ENCODE results near the gene MCC. TPM values are rescaled to one million over a fixed set of nuclear protein-coding genes. Genes with fewer than 3 reads are reported as not detected.

MCC gene
- total RNA-seq, 3 donors from 2014 or later, result 1.2 to 2.9 (median 2.5) TPM

DNA sequence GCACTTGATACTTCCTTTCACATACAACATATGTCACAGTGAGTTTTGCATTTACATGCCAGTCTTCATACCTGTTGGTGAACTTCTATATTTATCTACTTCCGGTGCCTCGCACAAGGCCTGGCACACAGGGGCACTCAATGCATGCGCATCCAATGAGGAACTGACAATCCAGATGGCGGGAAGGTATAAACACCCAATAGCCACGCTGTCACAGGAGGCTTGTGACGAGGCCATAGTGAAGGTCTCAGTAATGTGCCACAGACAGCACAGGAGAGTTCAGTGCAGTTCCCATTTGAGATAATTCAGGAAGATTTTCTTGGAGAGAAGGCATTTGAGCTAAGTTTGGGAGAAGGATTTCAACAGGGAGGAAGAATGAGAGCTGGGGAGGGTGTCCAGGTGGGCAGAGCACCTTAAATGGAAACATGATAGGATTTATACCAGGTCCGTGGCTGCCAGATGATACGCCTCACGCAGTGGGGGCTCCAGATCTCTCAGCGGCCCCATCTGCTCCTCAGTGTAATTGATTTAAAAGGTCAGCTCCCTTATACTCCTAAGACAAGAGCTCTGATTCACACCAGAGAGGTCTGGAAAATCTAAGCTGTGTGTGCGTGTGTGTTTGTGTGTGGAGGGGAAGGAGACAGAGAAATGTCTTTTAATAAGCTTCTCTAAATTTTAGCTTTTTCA is 305.5 kb downstream of the MCC start:
- H3K9me3 Mint-ChIP-seq, result no peaks in the 10 kb centered on the region
- H3K36me3 Mint-ChIP-seq (ENCODE audit: insufficient read depth), result peaks cover 3% of the 10 kb centered on the region
- no peaks in the 10 kb centered on the region for H3K27me3 Mint-ChIP-seq (ENCODE audit: low read depth)
- H3K4me3 Mint-ChIP-seq, result no peak overlapping the region
- no peak for ATAC-seq
- no peak for DNase-seq
- H3K4me1 Mint-ChIP-seq (ENCODE audit: low read depth), result no peaks in the 10 kb centered on the region

DNA sequence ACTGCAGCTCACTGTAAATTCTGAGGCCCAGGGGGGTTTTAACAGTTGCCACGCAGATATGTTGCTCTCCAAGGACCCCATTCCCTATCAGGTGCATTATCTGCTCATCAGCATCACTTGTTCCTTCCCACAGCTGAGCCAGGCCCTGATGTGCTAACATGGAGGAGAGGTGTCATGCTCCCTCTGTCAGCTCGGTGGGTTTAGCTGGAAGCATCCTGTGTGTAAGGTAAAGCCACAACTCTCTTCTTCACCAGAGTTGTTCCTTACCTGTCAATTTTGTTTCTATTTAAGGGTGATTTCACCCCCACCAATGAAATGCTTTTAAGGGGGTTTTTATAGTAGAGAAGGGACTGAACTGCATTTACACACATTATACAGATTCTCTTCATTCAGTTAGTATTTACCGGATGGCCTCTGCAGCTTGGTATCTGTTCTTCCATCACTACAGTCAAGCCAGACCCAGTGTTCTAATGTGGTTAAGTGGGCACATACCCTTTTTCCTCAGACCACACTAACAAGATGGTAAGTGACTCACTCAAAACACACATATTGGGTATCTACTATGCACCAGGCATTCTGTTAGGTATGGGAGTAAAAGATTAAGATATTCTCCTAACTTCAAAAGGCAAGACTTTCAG is 306.3 kb downstream of the MCC start:
- H3K4me1 Mint-ChIP-seq (ENCODE audit: low read depth), result no peaks in the 10 kb centered on the region
- peaks cover 3% of the 10 kb centered on the region for H3K36me3 Mint-ChIP-seq (ENCODE audit: insufficient read depth)
- H3K27me3 Mint-ChIP-seq (ENCODE audit: low read depth), result no peaks in the 10 kb centered on the region
- ATAC-seq, result peak; percentile 34 to 35
- no peak overlapping the region for H3K4me3 Mint-ChIP-seq
- no peaks in the 10 kb centered on the region for H3K9me3 Mint-ChIP-seq
- no peak for DNase-seq

DNA sequence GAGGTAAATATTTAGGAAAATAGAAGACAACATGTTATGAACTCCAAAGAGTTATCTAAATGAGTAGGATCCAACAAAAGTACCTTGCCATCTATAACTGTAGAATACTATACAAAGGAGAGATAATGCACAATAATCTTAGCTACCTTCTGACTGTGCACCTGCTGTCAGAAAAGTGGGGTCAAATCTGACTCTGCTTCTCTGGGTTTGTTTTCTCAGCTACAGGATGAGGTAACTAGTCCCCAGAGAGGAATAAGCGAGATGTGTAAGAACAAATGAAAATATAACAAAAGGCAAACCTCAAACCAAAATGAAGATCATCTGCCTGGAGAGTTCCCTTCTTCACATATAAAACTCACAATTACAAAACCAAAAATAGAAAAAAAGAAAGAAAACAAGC is 306.8 kb downstream of the MCC start:
- no peak for ATAC-seq
- no peak for DNase-seq
- H3K4me3 Mint-ChIP-seq, result no peak overlapping the region
- peaks cover 4% of the 10 kb centered on the region for H3K36me3 Mint-ChIP-seq (ENCODE audit: insufficient read depth)
- peaks cover 3% of the 10 kb centered on the region for H3K27me3 Mint-ChIP-seq (ENCODE audit: low read depth)
- H3K9me3 Mint-ChIP-seq, result no peaks in the 10 kb centered on the region
- H3K4me1 Mint-ChIP-seq (ENCODE audit: low read depth), result no peaks in the 10 kb centered on the region

DNA sequence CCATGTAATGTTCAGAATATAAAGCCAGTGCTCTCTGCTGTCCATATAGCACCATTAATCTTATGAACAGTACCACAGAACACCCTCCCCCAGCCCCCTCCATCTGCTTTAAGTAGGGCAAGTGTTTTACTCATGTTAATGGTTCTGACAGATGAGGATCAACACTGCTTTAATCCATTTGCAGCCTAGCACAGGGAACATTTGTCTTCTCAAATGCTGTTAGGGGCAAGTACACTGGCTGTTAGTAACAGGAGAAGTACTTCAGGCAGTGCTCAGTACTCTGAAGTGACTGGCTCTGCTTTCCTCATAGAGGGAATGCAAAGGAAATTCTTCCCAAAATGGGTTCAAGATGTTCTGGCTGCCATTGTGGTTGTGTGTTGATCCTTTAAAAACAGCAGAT is 309.1 kb downstream of the MCC start:
- H3K27me3 Mint-ChIP-seq (ENCODE audit: low read depth), result peaks cover 4% of the 10 kb centered on the region
- no peak for ATAC-seq
- no peak overlapping the region for H3K4me3 Mint-ChIP-seq
- no peaks in the 10 kb centered on the region for H3K9me3 Mint-ChIP-seq
- H3K36me3 Mint-ChIP-seq (ENCODE audit: insufficient read depth), result peaks cover 4% of the 10 kb centered on the region
- no peaks in the 10 kb centered on the region for H3K4me1 Mint-ChIP-seq (ENCODE audit: low read depth)
- no peak for DNase-seq

DNA sequence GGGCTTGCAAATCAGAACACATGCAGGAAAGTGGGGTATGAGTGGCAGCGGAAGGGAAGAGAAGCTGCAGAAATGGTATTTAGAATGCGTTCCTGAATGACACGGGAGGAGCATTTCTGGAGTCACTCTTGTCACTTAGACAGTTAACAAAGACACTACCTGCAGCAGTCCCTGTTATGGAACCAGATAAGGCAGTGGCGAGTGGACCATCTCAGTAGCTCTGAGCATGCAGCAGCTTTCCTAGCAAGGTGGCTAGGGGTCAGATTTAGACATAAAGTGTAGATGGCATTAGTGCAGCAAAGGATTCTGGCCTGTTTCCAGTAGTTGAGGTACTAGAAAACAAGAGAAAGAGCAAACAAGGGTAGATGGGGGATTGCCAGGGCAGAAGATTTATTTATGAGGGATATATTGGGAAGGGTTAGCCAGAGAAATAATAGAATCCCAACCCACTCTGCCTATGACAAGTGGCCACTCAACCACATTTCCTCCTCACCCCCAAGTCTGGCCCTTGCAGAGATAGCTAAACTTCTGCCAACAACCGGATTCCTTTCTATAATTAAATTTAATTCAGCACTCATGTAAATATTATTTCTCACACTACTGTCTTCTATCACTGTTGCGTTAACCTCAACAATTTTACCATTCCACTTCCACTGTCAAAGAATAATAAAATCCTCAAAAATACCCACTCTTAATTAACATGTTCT is 310.0 kb downstream of the MCC start:
- peaks cover 4% of the 10 kb centered on the region for H3K36me3 Mint-ChIP-seq (ENCODE audit: insufficient read depth)
- no peak for ATAC-seq
- H3K9me3 Mint-ChIP-seq, result no peaks in the 10 kb centered on the region
- no peak overlapping the region for H3K4me3 Mint-ChIP-seq
- no peaks in the 10 kb centered on the region for H3K4me1 Mint-ChIP-seq (ENCODE audit: low read depth)
- DNase-seq, result no peak
- peaks cover 4% of the 10 kb centered on the region for H3K27me3 Mint-ChIP-seq (ENCODE audit: low read depth)

DNA sequence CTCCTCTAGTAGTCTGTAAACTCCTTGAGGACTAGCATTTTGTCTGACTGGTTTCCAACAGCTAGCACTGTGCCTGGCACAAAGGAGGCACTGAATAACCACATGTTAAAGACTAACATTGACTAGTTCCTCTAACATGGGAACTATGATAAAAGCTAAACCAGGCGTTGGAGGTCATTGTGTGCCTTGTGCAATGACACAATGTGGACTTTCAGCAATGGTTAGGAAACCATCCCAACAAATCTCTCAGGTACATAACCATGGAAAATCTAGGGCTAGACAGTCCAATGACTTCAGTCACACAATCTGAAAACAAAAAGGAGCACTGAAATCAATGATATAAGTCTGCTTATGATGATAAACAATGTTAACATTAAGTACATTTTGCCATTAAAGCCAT is 311.0 kb downstream of the MCC start:
- DNase-seq (no peak), ATAC-seq (no peak)
- H3K4me3 Mint-ChIP-seq, result no peak overlapping the region
- H3K9me3 Mint-ChIP-seq, result no peaks in the 10 kb centered on the region
- peaks cover 4% of the 10 kb centered on the region for H3K36me3 Mint-ChIP-seq (ENCODE audit: insufficient read depth)
- peaks cover 11% of the 10 kb centered on the region for H3K27me3 Mint-ChIP-seq (ENCODE audit: low read depth)
- H3K4me1 Mint-ChIP-seq (ENCODE audit: low read depth), result no peaks in the 10 kb centered on the region

DNA sequence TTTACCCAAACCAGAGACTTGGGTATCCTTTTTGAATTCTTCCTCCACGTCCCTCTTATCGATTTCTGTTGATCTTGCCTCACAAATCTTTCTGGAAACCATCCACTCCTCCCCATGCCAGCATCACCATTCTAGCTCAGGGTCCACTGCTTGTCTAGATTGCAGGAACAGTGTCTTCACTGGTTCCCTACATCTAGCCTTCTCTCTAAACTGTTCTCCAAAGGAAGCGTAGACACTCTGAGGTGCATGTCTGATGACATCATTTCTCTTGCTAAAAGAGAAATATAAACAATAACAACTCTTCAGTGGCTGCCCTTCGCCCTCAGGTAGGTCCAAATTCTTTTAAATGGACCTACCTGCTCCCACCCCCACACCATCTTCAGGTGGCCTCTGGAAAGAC is 311.5 kb downstream of the MCC start:
- H3K9me3 Mint-ChIP-seq, result no peaks in the 10 kb centered on the region
- H3K36me3 Mint-ChIP-seq (ENCODE audit: insufficient read depth), result peaks cover 4% of the 10 kb centered on the region
- no peak overlapping the region for H3K4me3 Mint-ChIP-seq
- DNase-seq, result no peak
- H3K27me3 Mint-ChIP-seq (ENCODE audit: low read depth), result peaks cover 11% of the 10 kb centered on the region
- no peak for ATAC-seq
- no peaks in the 10 kb centered on the region for H3K4me1 Mint-ChIP-seq (ENCODE audit: low read depth)

DNA sequence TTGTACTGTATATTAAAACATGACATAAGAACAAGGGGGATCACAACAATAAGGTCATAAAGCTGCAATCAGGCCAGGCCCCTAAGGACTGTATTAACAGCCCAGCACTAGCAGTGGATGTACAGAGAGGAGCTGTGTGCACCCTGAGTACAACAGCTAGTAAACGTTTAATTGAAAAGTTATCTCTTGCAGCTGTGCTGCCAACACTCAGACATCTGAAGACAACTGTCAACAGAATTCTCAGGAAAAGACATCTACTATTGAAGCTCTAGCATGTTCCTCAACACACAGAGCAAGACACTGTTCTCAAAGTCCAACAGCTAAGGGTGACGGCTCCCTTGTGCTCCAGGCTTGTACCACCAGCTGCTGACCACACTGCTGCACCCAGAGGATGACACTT is 312.1 kb downstream of the MCC start:
- no peak for DNase-seq
- ATAC-seq, result no peak
- H3K27me3 Mint-ChIP-seq (ENCODE audit: low read depth), result peaks cover 11% of the 10 kb centered on the region
- no peak overlapping the region for H3K4me3 Mint-ChIP-seq
- H3K4me1 Mint-ChIP-seq (ENCODE audit: low read depth), result no peaks in the 10 kb centered on the region
- H3K36me3 Mint-ChIP-seq (ENCODE audit: insufficient read depth), result peaks cover 4% of the 10 kb centered on the region
- no peaks in the 10 kb centered on the region for H3K9me3 Mint-ChIP-seq

DNA sequence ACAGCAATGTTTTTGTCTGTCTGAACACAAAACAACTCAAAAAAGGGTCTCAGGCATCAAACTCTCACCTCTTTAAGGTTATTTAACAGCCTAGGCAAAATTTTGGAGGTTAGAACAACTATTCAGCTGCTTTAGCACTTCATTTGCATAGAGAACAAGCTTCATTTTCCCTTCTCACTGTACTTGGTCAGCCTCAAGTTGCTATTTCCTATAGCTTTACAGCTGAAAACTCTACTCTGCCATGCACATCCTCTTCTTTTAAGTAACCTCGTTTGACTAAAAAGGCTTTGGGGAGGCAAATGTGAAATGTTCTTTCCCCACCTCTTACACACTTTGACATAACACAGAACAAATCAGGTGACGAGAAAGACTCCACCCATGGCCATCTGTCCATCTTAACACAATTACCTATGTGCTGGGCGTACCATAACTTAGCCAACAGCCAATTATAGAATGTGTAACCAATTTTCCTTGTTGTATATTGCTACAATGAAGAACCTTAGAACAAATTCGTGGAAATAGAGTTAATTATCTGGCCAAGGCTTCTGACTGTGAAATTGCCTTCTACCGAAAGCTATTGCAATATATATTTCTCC is 315.9 kb downstream of the MCC start:
- Mint-ChIP-seq H3K27me3 (ENCODE audit: low read depth) (peaks cover 15% of the 10 kb centered on the region), H3K9me3 (no peaks in the 10 kb centered on the region), H3K4me3 (no peak overlapping the region), H3K4me1 (ENCODE audit: low read depth) (no peaks in the 10 kb centered on the region), H3K36me3 (ENCODE audit: insufficient read depth) (peaks cover 1% of the 10 kb centered on the region)
- ATAC-seq, result no peak
- no peak for DNase-seq

DNA sequence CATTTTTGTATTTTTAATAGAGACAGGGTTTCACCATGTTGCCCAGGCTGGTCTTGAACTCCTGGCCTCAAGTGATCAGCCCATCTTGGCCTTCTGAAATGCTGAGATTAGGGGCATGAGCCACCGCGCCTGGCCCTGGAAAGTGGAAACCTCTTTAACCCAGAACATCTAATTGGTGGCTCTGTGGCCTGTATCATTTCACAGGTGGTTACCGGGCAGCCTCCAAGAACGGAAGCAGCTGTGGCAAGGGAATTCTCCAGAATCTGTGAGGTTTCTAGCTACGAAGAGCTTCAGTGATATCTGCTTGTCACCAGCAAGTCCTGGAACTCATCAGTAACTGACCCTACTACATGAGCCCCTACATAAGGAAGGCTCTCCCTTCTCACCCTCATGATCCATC is 316.7 kb downstream of the MCC start:
- no peak for ATAC-seq
- peaks cover 13% of the 10 kb centered on the region for H3K27me3 Mint-ChIP-seq (ENCODE audit: low read depth)
- no peak overlapping the region for H3K4me3 Mint-ChIP-seq
- no peak for DNase-seq
- no peaks in the 10 kb centered on the region for H3K9me3 Mint-ChIP-seq
- no peaks in the 10 kb centered on the region for H3K36me3 Mint-ChIP-seq (ENCODE audit: insufficient read depth)
- H3K4me1 Mint-ChIP-seq (ENCODE audit: low read depth), result peaks cover 2% of the 10 kb centered on the region

DNA sequence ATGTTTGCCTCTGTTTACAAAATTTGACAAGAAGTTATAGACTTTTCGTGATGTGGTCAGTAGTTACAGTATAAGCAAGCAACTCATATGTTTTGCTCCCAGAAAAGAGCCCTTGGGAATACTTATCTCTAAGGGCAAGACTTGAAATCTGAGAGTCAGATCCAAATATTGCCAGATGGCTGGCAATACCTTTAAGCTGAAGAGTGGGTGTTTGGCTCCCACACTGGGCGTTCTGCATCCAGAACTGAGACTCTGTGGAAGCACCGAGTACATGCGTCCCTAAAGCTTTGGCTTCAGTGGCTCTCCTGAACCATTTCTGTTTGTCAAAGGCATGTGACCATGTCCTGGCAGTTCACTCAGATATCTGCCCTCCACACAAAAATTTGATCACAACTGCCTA is 317.5 kb downstream of the MCC start:
- DNase-seq (no peak), ATAC-seq (no peak)
- Mint-ChIP-seq H3K4me3 (no peak overlapping the region), H3K36me3 (ENCODE audit: insufficient read depth) (no peaks in the 10 kb centered on the region), H3K27me3 (ENCODE audit: low read depth) (peaks cover 11% of the 10 kb centered on the region), H3K4me1 (ENCODE audit: low read depth) (peaks cover 2% of the 10 kb centered on the region), H3K9me3 (no peaks in the 10 kb centered on the region)

DNA sequence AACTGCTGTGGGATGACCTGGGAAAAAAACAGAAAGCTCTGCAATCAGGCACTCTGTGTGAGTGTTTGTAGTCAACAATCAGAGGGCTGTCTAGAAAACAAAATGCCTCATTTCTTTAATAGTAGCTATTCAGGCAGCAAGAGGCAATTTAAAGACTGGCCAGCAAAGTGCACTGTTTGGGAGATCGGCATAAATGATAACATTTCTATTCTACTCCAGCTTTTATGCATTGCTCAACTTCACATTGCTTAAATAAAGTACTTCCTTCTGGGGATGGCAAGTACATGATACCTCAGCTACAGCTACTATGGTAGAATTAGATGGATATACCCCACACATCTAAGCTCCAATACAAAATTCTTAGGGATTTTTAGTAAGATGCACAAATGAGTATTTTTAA is 318.5 kb downstream of the MCC start:
- H3K36me3 Mint-ChIP-seq (ENCODE audit: insufficient read depth), result no peaks in the 10 kb centered on the region
- H3K4me1 Mint-ChIP-seq (ENCODE audit: low read depth), result peaks cover 2% of the 10 kb centered on the region
- no peaks in the 10 kb centered on the region for H3K9me3 Mint-ChIP-seq
- H3K4me3 Mint-ChIP-seq, result no peak overlapping the region
- DNase-seq (no peak), ATAC-seq (no peak)
- peaks cover 11% of the 10 kb centered on the region for H3K27me3 Mint-ChIP-seq (ENCODE audit: low read depth)

DNA sequence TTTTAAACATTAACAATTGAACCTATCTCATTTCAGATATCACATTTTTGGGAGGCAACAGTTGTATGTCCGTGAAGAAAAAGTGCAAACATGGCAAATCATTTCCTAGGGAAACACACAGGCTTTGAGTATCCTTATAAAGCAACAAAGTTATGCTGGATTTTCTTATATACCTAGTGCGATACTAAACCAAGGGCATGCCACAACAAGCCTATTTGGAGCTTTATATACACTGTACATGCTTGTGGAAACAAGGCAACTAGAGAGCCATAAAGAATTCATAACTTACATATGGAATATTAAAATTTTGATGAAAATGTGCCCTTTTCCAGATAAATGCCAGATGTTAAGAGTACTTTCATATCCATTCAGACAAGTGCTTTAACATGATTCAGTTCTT is 320.3 kb downstream of the MCC start:
- no peak overlapping the region for H3K4me3 Mint-ChIP-seq
- no peaks in the 10 kb centered on the region for H3K36me3 Mint-ChIP-seq (ENCODE audit: insufficient read depth)
- no peak for ATAC-seq
- no peak for DNase-seq
- peaks cover 9% of the 10 kb centered on the region for H3K27me3 Mint-ChIP-seq (ENCODE audit: low read depth)
- no peaks in the 10 kb centered on the region for H3K9me3 Mint-ChIP-seq
- peaks cover 4% of the 10 kb centered on the region for H3K4me1 Mint-ChIP-seq (ENCODE audit: low read depth)

DNA sequence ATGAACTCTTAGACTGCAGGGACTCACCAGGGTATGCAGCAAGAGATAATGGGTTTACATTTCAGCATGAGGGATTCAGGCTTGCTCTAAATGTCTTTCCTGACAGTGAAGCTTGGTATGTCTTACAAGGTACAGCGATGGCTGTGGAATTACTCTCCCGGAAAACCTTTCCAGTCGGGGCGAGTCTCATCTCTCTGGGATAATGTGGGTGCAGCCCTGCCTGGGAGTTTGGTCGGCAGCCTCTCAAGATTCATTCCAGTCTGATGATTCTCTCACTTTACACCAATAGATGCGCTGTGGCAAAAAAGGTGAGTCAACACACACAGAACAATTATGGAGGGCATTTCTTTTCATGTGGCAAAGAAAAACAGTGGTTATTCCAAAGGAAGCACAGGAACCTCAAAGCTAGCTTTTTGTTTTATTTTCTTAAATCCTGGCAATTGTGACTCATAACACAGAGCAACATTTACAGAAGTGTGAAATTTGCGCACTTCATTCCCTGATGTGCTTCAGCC is 321.3 kb downstream of the MCC start:
- Mint-ChIP-seq H3K4me1 (ENCODE audit: low read depth) (peaks cover 4% of the 10 kb centered on the region), H3K9me3 (no peaks in the 10 kb centered on the region), H3K36me3 (ENCODE audit: insufficient read depth) (no peaks in the 10 kb centered on the region), H3K4me3 (no peak overlapping the region), H3K27me3 (ENCODE audit: low read depth) (peaks cover 4% of the 10 kb centered on the region)
- no peak for ATAC-seq
- DNase-seq, result no peak
